Measurements from ENCODE around the gene TP73.
A peak's percentile ranks its signal among the peaks of the same experiment; 100 is the strongest.

TP73 gene

DNA sequence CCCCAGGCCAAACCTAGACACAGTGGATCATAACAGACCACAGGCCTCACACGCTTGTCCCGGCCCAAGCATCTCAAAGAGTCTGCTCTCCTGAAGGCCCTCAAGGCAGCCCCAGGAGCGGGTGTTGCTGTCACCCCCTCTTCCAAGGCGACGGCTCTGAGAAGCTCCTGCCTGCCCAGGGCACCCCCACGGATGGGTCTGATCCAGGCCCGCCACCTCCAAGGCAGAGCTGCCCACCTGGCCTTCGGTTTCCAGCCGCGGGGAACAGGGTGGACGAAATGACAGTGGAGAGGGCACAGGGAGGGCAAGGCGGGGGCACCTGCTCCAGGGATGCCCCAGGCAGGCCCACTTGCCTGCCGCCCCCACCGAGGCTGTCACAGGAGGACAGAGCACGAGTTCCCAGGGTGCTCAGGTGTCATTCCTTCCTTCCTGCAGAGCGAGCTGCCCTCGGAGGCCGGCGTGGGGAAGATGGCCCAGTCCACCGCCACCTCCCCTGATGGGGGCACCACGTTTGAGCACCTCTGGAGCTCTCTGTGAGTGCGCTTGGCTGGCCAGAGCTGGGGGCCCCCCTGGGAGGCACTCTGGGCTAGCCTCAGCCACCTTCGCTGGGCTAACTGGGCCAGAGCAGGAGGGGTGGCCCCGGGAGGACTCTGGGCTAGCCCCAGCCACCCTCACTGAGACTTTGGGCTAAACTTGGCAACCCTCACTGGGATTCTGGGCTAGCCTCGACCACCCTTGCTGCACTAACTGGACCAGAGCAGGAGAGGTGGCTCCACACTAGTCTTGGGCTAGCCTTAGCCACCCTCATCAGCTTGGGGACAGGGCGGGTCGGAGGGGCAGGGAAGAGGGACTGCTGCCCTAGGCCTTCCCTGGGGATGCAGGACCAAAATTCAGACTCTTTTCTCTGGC is 29.8 kb downstream of the TP73 start:
- Histone ChIP-seq H3K27me3 (ENCODE audit: insufficient read depth, insufficient read length) (peaks cover 38% of the 10 kb centered on the region), H3K36me3 (ENCODE audit: insufficient read depth, insufficient read length, low read length) (no peaks in the 10 kb centered on the region), H3K4me3 (ENCODE audit: insufficient read length, low read depth) (no peak overlapping the region), H3K9ac (ENCODE audit: insufficient read length, low read depth) (no peak overlapping the region), H3K4me1 (ENCODE audit: insufficient read depth, insufficient read length) (peaks cover 12% of the 10 kb centered on the region), H3K9me3 (ENCODE audit: insufficient read depth, low read length) (no peaks in the 10 kb centered on the region)
- TF ChIP-seq YY1 (IDR thresholded peaks at IDR 0.05; ENCODE audit: insufficient read depth, insufficient read length) (no peak), SUZ12 (IDR thresholded peaks at IDR 0.05; ENCODE audit: extremely low read depth, insufficient read depth, insufficient read length) (no peak), ZNF274 (IDR thresholded peaks at IDR 0.05; ENCODE audit: low read depth, low read length) (no peak)
- DNase-seq (ENCODE audit: low read depth, low spot score), result no peak

DNA sequence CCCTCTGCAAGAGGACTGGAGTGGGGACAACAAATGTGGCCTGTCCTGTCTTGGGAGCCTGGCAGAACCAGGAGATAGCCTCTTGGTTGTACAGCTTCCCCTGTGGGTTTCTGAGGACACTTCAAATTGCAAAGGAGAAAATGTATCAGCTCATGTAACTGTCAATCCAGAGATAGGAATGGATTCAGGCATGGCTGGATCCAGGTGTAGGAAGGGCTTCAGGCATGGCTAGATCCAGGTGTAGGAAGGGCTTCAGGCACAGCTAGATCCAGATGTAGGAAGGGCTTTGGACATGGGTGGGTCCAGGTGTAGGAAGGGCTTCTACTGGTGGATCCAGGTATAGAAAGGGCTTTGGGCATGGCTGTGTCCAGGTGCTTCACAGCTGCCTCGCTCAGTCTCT is 30.9 kb downstream of the TP73 start:
- no peaks in the 10 kb centered on the region for H3K9me3 ChIP-seq (ENCODE audit: insufficient read depth, low read length)
- H3K4me3 ChIP-seq (ENCODE audit: insufficient read length, low read depth), result no peak overlapping the region
- peaks cover 18% of the 10 kb centered on the region for H3K4me1 ChIP-seq (ENCODE audit: insufficient read depth, insufficient read length)
- TF ChIP-seq ZNF274 (IDR thresholded peaks at IDR 0.05; ENCODE audit: low read depth, low read length), result no peak
- no peak for TF ChIP-seq YY1 (IDR thresholded peaks at IDR 0.05; ENCODE audit: insufficient read depth, insufficient read length)
- TF ChIP-seq SUZ12 (IDR thresholded peaks at IDR 0.05; ENCODE audit: extremely low read depth, insufficient read depth, insufficient read length), result no peak
- H3K27me3 ChIP-seq (ENCODE audit: insufficient read depth, insufficient read length), result peaks cover 38% of the 10 kb centered on the region
- no peak overlapping the region for H3K9ac ChIP-seq (ENCODE audit: insufficient read length, low read depth)
- no peak for DNase-seq (ENCODE audit: low read depth, low spot score)
- H3K36me3 ChIP-seq (ENCODE audit: insufficient read depth, insufficient read length, low read length), result no peaks in the 10 kb centered on the region

DNA sequence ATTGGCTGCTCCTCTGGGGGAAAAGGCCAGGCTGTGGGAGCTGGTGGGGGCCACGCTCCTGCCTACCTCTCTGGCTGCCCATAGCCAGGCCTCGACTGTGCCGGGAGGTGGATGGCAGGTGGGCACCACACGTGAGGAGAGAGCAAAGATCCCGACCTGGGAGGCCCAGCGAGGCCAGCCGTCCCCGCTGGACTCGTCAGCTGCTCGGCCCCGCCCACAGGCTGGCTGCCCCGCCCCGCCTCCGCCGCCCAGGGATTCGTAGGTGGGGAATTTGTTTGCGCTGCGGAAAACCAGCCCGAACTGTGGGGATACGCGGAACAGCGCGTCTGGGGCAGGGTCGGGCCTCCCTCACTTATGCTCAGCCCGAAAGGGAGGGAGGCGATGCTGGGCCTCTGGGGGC is 31.7 kb downstream of the TP73 start:
- no peak for DNase-seq (ENCODE audit: low read depth, low spot score)
- H3K27me3 ChIP-seq (ENCODE audit: insufficient read depth, insufficient read length), result peaks cover 38% of the 10 kb centered on the region
- TF ChIP-seq YY1 (IDR thresholded peaks at IDR 0.05; ENCODE audit: insufficient read depth, insufficient read length) (no peak), ZNF274 (IDR thresholded peaks at IDR 0.05; ENCODE audit: low read depth, low read length) (no peak), SUZ12 (IDR thresholded peaks at IDR 0.05; ENCODE audit: extremely low read depth, insufficient read depth, insufficient read length) (no peak)
- no peaks in the 10 kb centered on the region for H3K9me3 ChIP-seq (ENCODE audit: insufficient read depth, low read length)
- peak overlapping the region; percentile 26 for H3K4me3 ChIP-seq (ENCODE audit: insufficient read length, low read depth)
- no peaks in the 10 kb centered on the region for H3K36me3 ChIP-seq (ENCODE audit: insufficient read depth, insufficient read length, low read length)
- H3K9ac ChIP-seq (ENCODE audit: insufficient read length, low read depth), result peak overlapping the region; percentile 72
- peaks cover 14% of the 10 kb centered on the region for H3K4me1 ChIP-seq (ENCODE audit: insufficient read depth, insufficient read length)

DNA sequence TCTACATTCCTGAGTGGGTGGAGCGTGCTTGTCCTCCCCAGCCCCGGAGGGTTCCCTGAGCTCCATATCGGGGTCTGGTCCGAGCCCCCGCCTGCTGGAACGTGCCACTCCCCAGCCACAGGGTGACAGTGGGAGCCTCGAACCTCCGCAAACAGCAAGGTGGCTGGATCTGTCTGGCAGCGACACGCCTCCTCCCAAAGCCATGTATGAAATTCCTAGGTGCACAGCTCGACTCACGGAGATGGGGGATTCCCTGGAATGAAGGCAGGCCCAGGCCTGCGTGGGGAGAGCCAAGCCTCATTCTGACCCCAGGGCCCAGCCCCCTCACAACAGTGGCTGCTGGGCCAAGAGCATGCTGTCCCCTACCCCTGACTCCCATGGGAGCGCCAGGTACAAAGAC is 32.9 kb downstream of the TP73 start:
- H3K4me1 ChIP-seq (ENCODE audit: insufficient read depth, insufficient read length), result peaks cover 13% of the 10 kb centered on the region
- no peak overlapping the region for H3K4me3 ChIP-seq (ENCODE audit: insufficient read length, low read depth)
- no peaks in the 10 kb centered on the region for H3K9me3 ChIP-seq (ENCODE audit: insufficient read depth, low read length)
- TF ChIP-seq YY1 (IDR thresholded peaks at IDR 0.05; ENCODE audit: insufficient read depth, insufficient read length), result no peak
- TF ChIP-seq ZNF274 (IDR thresholded peaks at IDR 0.05; ENCODE audit: low read depth, low read length), result no peak
- no peak for TF ChIP-seq SUZ12 (IDR thresholded peaks at IDR 0.05; ENCODE audit: extremely low read depth, insufficient read depth, insufficient read length)
- H3K36me3 ChIP-seq (ENCODE audit: insufficient read depth, insufficient read length, low read length), result no peaks in the 10 kb centered on the region
- DNase-seq (ENCODE audit: low read depth, low spot score), result no peak
- peaks cover 34% of the 10 kb centered on the region for H3K27me3 ChIP-seq (ENCODE audit: insufficient read depth, insufficient read length)
- H3K9ac ChIP-seq (ENCODE audit: insufficient read length, low read depth), result no peak overlapping the region

DNA sequence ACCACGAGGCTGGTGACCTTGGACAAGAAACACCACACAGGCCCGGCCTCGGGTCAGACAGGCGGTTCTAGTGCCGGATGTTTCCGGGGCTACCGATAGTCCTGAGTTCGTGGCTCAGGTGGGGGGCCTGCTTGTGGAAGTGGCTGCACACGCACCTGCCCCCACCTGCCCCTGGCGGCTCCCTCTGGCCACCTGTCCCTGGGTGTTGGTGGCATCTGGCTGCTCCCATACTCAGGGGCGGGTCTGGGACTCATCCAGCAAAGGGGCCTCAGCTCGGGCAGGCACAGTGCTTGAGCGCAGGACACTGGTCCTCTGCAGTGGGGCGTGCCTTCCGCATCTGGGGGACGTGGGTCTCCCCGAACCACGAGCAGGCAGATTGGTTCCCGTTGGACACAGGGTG is 33.6 kb downstream of the TP73 start:
- no peak for DNase-seq (ENCODE audit: low read depth, low spot score)
- Histone ChIP-seq H3K27me3 (ENCODE audit: insufficient read depth, insufficient read length) (peaks cover 34% of the 10 kb centered on the region), H3K9ac (ENCODE audit: insufficient read length, low read depth) (no peak overlapping the region), H3K9me3 (ENCODE audit: insufficient read depth, low read length) (no peaks in the 10 kb centered on the region), H3K4me1 (ENCODE audit: insufficient read depth, insufficient read length) (peaks cover 15% of the 10 kb centered on the region), H3K36me3 (ENCODE audit: insufficient read depth, insufficient read length, low read length) (no peaks in the 10 kb centered on the region), H3K4me3 (ENCODE audit: insufficient read length, low read depth) (no peak overlapping the region)
- no peak for TF ChIP-seq ZNF274 (IDR thresholded peaks at IDR 0.05; ENCODE audit: low read depth, low read length)

DNA sequence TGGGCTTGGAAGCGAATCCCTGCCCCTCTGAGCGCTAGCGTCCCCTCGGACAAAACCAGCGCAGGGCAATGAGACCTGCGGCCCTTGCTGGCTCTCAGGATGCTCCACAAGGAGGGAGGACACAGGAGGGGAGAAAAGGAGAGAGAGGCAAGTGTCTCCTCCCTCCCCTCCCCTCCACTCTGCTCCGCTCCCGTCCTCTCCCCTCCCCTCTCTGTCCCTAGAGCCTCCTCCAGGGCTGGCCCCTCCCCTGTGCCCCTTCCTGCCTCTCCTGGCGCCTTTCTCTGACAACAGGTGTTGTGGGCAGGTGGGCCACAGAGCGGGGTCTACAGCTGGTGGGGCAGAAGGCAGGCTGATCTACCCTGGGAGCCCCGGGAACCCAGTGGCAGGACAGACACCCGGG is 35.2 kb downstream of the TP73 start:
- no peaks in the 10 kb centered on the region for H3K9me3 ChIP-seq (ENCODE audit: insufficient read depth, low read length)
- peak overlapping the region; percentile 21 for H3K9ac ChIP-seq (ENCODE audit: insufficient read length, low read depth)
- TF ChIP-seq ZNF274 (IDR thresholded peaks at IDR 0.05; ENCODE audit: low read depth, low read length) (no peak), SUZ12 (IDR thresholded peaks at IDR 0.05; ENCODE audit: extremely low read depth, insufficient read depth, insufficient read length) (no peak), YY1 (IDR thresholded peaks at IDR 0.05; ENCODE audit: insufficient read depth, insufficient read length) (no peak)
- no peak overlapping the region for H3K4me3 ChIP-seq (ENCODE audit: insufficient read length, low read depth)
- peaks cover 37% of the 10 kb centered on the region for H3K27me3 ChIP-seq (ENCODE audit: insufficient read depth, insufficient read length)
- peaks cover 20% of the 10 kb centered on the region for H3K4me1 ChIP-seq (ENCODE audit: insufficient read depth, insufficient read length)
- H3K36me3 ChIP-seq (ENCODE audit: insufficient read depth, insufficient read length, low read length), result no peaks in the 10 kb centered on the region
- DNase-seq (ENCODE audit: low read depth, low spot score), result no peak

DNA sequence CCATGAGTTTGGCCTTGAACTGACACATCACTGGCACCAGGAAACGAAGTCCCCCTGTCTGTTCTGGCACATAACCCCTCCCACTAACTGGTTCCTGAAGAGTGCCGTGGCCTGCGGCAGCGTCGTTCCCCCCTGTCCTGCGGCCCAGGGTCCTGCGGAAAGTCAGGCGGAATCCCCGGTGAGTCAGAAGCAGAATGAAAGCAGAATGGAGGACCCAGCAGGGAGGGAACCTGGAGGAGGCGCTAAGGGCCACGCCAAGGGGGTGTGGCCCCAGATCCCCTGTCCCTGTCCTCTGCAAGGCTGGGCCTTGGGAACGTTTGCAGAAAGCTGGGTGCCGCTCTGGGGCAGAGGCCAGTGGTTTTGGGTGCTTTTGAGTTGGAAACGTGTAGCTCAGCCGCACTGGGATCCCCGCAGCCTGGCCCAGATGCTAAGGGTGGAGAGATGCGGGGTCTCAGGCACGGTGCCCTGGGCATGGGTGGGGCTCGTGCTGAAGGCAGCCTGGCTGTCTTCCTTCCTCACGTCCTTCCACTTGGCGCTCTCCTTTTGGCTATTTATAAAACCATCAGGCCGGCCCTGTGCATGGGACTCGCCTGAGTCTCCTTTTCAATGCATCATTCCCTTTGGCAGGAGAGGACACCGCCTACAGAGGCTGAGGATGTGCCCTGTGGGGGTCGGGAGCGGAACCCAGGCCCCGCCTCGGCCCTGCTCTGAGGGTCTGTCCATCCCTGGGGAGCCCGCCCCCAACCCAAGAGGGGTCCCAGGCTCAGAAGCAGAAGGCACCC is 36.2 kb downstream of the TP73 start:
- no peak for TF ChIP-seq SUZ12 (IDR thresholded peaks at IDR 0.05; ENCODE audit: extremely low read depth, insufficient read depth, insufficient read length)
- no peak for TF ChIP-seq YY1 (IDR thresholded peaks at IDR 0.05; ENCODE audit: insufficient read depth, insufficient read length)
- no peak for TF ChIP-seq ZNF274 (IDR thresholded peaks at IDR 0.05; ENCODE audit: low read depth, low read length)
- no peaks in the 10 kb centered on the region for H3K36me3 ChIP-seq (ENCODE audit: insufficient read depth, insufficient read length, low read length)
- no peaks in the 10 kb centered on the region for H3K9me3 ChIP-seq (ENCODE audit: insufficient read depth, low read length)
- peaks cover 18% of the 10 kb centered on the region for H3K4me1 ChIP-seq (ENCODE audit: insufficient read depth, insufficient read length)
- H3K27me3 ChIP-seq (ENCODE audit: insufficient read depth, insufficient read length), result peaks cover 27% of the 10 kb centered on the region
- DNase-seq (ENCODE audit: low read depth, low spot score), result no peak
- H3K9ac ChIP-seq (ENCODE audit: insufficient read length, low read depth), result peak overlapping the region; percentile 64
- peak overlapping the region; percentile 11 for H3K4me3 ChIP-seq (ENCODE audit: insufficient read length, low read depth)
